Activated naive CD4-positive, alpha-beta T cell treated with anti-CD3 and anti-CD28 coated beads, Interleukin-2, amount 50 U/mL, for 16 hours (primary cell): ENCODE measurements around the gene KCNQ1OT1.

Experiments used
- DNase-seq: peaks from one replicate; pipeline ENCODE4 v3.0.0-alpha.2; 2020

Gene KCNQ1OT1

DNA sequence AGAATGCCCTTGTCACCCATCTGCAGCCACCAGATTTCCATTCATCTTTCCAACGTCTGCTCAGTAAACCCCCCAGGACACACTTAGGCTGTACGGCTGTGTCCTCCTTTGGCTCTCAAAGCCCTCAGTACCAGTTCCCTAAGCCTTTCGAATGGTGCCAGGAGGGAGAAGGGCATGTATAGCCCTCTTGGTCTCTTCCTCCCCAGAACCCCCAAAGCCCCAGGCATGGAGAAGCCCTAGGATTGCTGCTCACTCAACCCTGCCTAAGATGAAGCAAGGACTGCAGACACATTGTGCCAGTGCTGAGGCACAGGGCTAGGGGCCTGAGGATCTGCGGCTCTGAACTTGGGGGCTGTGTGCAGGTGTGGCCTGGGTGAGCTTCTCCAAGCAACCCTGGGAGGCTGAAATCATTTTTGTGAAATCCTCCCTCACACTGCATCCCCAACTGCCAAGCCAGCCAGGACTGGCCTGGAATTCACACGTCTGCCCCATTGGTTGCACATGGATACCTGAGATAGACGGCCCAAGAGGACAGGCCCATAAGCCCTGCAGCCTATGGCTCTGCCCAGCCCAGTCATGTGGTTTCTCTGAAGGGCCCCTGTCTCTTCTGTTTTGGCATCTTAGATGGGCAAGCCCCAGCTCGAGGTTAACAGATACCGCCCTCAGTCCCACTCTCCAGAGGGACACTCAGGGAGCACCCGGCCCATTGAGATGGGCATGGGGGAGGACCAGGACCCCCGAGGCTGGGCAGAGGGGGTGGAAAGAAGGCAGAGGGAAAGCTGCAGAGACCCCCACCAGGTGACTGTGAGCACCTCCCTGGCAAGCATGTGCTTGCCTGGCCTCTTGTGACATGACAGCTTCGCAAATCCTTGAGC, 34.0 kb downstream of the KCNQ1OT1 start:
- no peak for DNase-seq

DNA sequence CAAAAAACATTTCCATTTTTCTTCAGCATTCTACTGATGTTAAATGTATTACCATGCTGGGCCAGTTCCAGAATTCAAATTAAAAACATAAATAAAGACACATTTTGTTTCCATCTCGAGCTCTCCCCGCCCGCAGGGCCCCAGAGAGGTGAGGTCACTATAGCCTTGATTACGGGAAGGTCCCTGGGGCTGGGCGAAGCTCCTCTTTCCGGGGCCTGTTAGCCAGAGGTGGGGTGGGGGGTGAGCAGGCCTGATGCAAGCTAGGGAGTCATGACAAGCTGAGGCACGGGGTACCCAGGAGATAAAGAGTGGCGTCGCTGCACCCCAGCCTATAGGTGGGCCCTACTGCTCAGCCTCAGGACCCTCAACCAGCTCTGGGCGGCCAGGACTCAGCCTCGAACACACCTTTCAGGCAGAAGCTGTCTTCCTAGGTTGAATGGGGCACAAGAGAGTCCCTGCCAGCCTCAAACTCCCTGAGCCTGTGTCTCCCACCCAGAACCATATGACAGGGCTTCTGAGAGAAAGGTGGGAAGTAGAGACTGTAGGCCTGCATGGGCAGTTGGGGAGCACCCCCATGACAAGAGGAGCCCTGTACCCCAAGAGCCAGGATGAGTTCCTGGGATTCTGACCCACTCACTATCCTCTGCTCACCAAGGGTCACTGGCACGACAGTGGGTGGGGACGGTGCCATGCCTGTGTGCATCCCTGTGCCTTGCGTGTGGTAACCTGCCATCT, 34.8 kb downstream of the KCNQ1OT1 start:
- no peak for DNase-seq

GRCh38 chr11:2664376-2664775, 35.4 kb downstream of the KCNQ1OT1 start:
- DNase-seq, result no peak

DNA sequence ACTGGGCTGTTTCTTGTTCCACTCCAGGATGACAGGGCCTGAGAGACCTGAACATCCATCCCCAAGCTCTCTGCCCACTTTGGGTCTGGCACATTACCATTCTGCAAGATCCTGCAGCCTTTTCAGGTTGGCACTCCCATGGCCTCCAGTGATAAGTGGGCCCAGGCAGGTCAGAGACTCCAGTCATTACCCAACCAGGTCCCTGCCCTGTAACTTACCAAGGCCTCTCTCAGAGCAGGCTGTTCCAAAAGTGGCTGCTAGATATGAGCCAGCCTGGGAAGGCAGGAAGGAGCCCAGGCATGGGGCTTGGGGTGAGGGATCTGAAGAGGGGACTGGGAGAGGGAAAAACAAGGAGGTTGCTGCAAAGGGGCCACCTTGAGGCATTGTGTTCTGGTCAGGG, 35.9 kb downstream of the KCNQ1OT1 start:
- DNase-seq, result no peak

- DNase-seq, result no peak
These were observed 36.3 kb downstream of the KCNQ1OT1 start for GRCh38 chr11:2663506-2663905.

GRCh38 chr11:2662430-2663299, 37.1 kb downstream of the KCNQ1OT1 start:
- DNase-seq, result no peak

DNA sequence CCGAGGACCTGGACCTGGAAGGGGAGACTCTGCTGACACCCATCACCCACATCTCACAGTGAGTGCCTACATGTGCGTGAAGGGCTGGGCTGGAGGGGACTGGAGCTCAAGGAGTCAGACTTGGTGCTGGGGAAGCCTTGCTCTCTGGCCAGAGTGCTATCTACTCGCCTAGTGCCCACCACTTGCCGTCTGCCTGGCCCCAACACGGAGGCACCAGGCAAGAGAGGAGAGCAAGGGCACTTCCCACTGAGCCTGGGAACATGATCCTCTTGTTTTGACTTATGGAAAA, 37.8 kb downstream of the KCNQ1OT1 start:
- no peak for DNase-seq

DNA sequence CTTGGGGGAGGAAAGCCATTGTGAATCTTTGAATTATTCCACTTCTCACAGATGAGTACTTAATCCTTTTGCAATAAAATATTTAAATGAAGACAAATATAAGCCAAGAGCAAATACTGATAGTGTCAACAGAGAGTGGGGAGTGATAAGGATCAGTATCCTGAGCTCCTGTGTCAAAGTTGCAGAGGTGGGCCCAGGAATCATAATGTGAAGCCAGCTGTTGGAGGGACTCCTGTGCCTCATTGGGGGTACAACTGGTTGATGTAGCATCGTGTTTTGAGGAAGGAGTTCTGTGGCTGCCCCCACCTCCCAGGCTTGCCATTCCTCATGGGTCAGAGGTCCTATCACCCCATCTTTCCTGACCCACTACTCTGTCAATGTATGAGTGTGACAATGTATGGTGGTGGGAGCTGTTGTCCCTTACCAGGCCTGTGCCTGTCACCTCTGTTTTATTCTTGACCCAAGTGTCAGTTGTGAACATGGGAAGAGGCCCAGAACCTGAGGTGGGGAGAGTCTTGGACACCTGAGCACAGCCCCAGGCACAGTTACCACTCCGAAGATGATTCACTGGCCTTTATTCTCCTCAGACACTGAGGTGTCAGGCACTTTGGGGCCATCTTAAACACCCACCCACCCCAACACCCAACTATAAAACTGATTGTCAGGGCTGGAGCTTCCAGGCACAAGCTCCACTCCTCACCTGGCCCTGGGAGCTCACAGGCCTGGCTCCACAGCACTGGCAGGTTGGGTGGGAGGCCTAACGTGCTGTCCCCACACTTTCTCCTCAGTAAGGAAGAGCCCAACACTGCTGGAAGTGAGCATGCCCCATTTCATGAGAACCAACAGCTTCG, 38.4 kb downstream of the KCNQ1OT1 start:
- DNase-seq, result no peak

GRCh38 chr11:2660357-2660939, 39.3 kb downstream of the KCNQ1OT1 start:
- no peak for DNase-seq

DNA sequence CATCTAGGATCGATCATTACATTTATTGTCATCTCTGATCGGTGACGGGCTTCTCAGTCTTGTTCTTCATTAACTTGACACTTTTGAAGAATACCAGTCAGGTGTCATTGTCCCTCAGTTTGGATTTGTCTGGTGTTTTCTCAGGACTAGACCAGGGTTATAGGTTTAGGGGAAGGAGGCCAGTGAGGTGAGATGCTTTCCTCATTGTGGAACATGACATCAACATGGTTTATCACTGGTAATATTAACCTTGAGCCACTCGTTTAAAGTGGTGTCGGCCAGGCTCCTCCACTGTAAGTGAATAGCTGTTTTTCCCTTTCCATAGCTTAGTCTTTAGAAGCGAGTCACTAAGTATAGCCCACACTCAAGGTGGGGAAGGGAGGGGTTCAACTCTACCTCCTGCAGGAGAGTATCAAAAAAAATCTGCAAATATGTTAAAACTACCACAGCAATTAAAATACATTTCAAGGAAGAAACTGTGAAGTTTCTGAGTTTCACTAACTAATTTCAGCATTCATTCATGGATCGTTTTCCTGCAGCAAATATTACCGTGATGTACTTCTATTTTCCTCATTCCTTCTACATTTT, 42.0 kb downstream of the KCNQ1OT1 start:
- DNase-seq, result no peak

GRCh38 chr11:2656859-2657258, 42.9 kb downstream of the KCNQ1OT1 start:
- DNase-seq, result no peak

GRCh38 chr11:2655834-2656622, 43.8 kb downstream of the KCNQ1OT1 start:
- DNase-seq, result no peak

DNA sequence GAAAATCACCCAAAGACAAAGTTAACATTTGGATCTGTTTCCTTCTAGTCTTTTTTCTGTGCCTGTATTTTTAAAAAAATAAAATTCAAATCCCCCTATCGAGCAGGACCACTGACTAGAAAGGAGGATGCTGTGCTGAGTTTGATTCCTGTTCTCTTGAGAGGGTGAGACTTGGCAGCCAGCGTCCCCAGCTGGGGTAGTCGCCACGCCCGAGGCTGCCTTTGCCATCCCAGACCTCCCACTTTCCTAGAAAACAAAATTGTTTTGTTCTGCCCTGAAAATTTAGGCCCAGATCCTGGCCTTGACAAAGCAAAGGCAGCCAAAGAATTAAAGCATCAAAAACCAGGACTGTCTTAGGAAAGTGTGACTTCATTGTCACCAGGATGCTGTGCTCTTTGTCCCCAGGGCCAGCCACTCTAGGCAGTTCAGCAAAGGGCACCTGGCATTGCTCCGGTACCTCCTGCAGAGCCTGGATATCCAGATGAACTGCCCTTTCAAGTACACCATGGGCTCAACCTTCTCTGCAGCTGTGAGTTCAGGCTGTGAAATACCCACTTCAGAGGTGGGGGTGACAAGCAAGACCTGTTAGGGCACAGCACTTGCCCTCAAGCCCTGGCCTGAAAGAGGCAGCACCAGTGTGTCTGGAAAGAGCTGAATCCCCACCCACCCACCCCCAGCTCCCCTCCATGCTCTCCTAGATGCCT, 44.6 kb downstream of the KCNQ1OT1 start:
- DNase-seq, result no peak

- no peak for DNase-seq
These were observed 45.7 kb downstream of the KCNQ1OT1 start for GRCh38 chr11:2653930-2654739.

DNA sequence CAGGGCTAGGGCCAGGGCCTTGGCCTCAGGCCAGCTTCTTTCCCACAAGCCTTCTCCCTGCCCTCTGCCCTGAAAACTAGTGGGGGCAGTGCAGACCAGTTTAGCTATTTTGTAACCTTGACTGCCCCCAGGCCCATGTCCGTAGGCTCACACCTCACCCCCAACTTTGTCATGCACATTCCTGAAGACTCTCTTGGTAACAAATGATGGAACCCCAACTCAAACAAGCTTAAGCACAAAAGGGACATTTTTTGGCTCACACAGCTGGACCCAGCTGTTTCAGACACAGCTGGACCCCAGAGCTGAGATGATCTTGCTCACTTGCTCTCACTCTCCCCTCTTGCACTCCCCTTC, 46.6 kb downstream of the KCNQ1OT1 start:
- DNase-seq, result no peak

GRCh38 chr11:2652333-2653197, 47.2 kb downstream of the KCNQ1OT1 start:
- DNase-seq, result no peak

- DNase-seq, result no peak
These were observed 47.9 kb downstream of the KCNQ1OT1 start for GRCh38 chr11:2651826-2652271.

DNA sequence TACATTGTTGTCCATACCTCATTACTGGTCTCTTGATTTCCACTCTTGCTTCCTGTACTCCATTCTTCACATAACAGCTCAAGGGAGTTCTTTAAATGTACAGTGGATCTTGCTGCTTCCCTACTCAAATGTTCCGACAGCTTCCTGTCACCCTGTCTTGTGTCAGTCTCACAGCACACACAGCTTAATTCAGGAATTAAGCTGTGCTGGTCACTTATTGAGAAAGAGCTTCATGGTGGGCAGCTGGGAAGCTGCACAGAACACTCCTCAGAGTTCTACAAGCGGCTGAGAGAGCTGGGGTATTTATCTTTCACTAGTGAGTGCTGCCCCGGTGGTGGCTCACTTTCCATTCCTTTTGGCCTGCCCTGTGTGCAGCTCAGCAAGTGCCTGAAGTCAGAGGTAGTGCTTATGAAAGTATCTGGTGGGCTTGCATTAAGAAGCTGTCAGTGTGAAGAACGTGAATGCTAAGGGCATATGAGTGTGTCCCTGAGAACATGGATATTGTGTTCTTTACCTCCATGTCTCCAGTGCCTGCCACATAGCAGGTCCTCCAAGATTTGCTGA, 48.7 kb downstream of the KCNQ1OT1 start:
- DNase-seq, result no peak
